HG03521 (cell line): Measurements from ENCODE around the gene CCR1.

ENCODE experiments used
- ATAC-seq: cut with Tn5 transposase; IDR thresholded peaks from one replicate; pipeline ENCODE4 v1.9.1; 2021; ENCODE audit warnings: mild to moderate bottlenecking, moderate library complexity; ENCODE audit not compliant: unreplicated experiment

The CCR1 gene

DNA sequence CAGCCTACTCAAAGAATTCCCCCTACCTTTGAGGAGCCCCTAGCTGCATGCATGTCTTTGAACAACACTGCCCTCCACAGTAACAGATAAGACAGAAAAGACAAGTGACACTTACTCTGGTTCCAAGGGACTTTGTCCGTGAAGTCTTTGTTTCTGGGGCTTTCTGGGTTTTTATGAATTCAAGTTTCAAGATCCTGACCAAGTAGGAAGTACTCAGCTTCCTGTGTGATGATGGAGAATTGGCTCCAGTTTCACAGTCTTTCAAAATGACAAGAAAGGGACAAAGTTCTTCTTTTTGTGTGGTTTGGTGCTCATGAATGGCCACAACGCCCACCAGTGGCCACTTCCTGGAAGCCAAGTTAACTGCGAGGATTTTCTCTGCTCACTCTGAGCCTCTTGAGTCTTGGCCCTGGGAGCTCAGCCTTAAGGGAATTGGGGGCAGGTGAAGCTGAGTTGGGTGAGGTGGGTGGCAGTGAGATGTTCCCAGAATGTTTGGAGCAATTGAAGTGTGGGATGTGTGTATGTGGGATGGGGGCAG, at the start of gene CCR1:
Gene CCR1 (minus strand): TSS at position 147 of the 538 bp plus-strand sequence. CDS start 4,000 bp downstream, outside the sequence.
- no peak for ATAC-seq

DNA sequence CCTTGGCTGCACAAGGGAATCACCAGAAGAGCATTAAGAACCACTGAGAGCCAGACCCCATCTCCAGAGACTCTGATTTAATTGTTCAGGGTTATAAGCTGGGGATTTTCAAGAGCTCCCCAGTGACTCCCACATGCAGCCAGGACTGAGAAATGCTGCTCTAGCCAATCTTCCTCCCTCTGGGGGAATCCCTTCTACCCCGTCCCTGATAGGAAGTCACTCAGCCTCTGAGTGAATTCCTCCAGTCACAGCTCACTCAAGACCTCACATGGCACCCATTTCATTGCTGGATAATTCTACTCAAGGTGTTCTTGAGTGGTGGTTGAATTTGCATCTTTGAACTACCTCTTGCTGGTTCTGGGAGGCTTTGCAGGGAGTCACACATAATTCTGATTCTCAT, 44.9 kb upstream of the CCR1 start:
- ATAC-seq: no peak

DNA sequence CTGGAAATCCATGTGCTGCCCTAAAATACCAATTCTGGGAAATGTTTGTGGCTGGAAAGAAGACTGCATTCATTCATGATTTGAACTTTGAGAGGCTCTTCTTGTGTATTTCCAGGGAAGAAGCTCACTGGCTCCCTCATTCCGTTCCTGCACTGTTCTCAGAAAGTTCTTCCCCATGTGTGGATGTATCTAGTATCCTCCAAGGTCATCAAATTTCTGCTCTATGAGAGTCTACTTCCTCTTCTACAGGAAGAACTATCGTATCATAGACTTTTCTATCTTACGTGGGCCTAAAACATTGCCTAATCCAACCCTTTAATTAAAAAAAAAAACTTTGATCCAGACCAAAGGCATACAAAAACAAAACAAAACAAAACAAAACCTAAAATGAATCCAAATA, 37.0 kb upstream of the CCR1 start:
- ATAC-seq: no peak

GRCh38 chr3:46243560-46243959, 35.4 kb upstream of the CCR1 start:
- ATAC-seq: no peak

- ATAC-seq: no peak
These were observed 34.0 kb upstream of the CCR1 start, which contains the start of gene CCR3 for GRCh38 chr3:46242120-46242519. CCR3 (plus strand) TSS chr3:46242460; CDS start chr3:46265159, 22,699 bp downstream.

DNA sequence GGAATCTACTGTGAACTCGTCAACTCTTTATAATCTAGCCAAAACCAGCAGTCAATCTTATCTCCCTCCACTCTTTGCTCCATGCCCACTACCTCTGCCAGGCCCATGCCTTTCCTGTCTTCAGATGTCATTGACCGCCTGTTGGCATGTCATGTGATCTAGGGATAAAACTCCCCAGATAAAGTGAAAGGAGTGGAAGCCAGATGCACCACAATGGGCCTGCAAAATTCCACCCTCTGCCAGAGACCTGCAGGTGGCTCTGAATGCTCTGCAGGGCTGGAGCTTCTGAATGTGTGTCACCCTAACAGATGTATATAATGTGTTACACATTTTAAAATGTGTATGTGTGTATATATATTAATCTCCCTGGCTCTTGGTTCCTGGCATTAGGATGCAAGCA, 31.8 kb upstream of the CCR1 start:
- ATAC-seq: no peak

GRCh38 chr3:46239301-46239938, 31.3 kb upstream of the CCR1 start:
- no peak for ATAC-seq

DNA sequence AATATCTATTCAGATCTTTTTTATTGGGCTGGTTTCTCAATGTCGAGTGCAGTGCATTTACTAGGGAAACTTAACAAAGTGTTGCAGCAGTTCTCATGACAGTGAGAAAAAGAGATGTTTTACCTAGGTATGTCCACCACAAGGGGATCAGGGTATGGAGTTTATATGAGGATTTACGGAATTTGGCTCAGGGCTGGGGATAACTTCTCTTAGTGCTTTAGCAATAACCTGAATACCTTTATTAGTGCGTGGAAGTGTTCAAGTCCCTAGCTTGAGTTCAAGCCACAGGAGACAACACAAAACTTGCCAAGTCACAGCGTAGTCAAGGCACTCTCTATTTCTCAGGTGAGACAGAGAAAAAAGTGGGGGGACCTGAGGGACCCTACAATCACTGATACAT, 30.3 kb upstream of the CCR1 start:
- no peak for ATAC-seq

GRCh38 chr3:46236294-46237054, 28.4 kb upstream of the CCR1 start:
- ATAC-seq: no peak

DNA sequence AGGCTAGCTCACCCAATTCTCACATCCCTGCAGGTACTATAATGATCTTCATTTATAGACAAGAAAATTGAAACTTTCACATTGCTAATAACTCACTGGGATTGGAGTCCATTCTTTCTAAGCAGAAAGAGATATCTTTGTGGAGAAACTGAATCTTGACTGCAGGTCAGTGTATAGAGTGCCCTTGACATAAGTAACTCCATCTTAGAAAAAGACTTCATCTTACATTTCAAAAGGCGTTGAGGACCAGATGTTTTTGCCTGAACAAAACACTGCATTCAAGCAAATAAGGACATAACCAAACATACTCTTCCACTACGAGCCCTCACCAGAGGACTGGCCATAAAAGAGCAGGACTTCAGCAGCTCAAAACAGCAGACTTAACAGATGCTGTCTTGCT, 27.3 kb upstream of the CCR1 start:
- ATAC-seq: no peak

- no peak for ATAC-seq
These were observed 25.1 kb upstream of the CCR1 start for GRCh38 chr3:46233194-46233593.

- no peak for ATAC-seq
These were observed 23.2 kb upstream of the CCR1 start for GRCh38 chr3:46231323-46231722.

GRCh38 chr3:46228260-46229242, 20.4 kb upstream of the CCR1 start:
- no peak for ATAC-seq

GRCh38 chr3:46222435-46223161, 14.5 kb upstream of the CCR1 start:
- ATAC-seq: no peak

- no peak for ATAC-seq
These were observed 13.8 kb upstream of the CCR1 start for GRCh38 chr3:46221938-46222337.

DNA sequence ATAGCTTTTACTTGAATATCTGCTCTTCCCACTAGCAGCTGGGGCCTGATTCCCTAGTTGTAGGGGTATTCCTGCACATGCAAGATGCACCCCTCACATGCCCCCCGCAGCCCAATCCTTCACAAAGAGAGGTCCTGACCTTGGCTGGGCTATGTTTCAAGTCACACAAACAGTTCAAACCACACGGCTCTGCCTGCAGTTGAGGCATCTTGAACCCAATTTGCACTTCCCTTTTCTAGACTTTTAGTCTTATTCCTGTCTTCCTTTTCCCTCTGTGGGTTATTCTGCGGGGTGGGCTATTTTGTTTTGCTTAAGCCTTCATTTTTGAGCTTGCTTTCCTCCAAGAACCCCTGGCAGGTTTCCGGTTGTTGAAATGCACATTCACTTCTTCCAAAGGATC, 13.3 kb upstream of the CCR1 start:
- ATAC-seq: no peak

DNA sequence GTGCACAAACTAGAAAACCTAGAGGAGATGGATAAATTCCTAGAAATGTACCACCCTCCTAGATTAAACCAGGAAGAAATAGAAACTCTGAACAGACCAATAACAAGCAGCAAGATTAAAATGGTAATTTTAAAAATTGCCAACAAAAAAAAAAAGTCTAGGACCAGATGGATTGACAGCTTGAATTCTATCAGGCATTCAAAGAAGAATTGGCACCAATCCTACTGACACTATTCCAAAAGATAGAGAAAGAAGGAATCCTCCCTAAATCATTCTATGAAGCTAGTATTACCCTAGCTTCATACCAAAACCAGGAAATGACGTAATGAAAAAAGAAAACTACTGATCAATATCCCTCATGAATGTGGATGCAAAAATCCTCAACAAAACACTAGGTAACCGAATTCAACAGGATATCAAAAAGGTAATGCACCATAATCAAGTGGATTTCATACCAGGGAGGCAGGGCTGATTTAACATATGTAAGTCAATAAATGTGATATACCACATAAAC, 10.1 kb upstream of the CCR1 start:
- no peak for ATAC-seq

GRCh38 chr3:46215810-46216414, 7.8 kb upstream of the CCR1 start:
- no peak for ATAC-seq

DNA sequence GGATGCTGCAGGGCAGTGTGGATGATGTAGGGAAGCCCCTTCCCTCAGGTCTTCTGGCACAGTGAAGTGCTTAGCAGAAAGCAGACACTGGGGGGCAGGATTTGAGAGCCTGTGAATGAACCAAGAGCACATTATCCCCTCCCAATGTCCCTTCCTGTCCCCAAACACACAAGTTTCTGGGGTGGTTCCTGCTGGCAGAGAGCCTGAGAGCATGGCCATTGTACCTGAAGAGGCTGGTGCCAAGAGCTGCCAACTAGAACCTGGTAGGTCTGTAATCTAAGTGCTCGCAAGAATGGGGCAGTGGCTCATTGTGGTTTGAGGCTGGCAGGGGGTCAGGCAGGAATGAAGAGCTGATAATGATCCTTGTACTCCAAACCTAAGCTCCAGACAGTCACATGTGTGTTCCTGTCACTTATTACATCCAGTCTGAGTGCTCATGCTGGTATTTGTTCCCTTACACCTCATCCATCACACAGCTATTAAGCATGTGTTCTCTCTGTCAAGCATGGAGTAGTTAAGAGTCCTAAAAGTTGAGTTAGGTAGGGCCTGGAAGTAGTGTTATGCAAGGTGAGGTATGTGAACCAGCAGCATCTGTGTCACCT, 6.7 kb upstream of the CCR1 start:
- no peak for ATAC-seq
